Measurements from ENCODE around the gene HEXB. TPM values are rescaled to one million over a fixed set of nuclear protein-coding genes. Genes with fewer than 3 reads are reported as not detected.

The HEXB gene
- total RNA-seq, 6 experiments from 2014 or later: 128 to 170 (median 151) TPM

DNA sequence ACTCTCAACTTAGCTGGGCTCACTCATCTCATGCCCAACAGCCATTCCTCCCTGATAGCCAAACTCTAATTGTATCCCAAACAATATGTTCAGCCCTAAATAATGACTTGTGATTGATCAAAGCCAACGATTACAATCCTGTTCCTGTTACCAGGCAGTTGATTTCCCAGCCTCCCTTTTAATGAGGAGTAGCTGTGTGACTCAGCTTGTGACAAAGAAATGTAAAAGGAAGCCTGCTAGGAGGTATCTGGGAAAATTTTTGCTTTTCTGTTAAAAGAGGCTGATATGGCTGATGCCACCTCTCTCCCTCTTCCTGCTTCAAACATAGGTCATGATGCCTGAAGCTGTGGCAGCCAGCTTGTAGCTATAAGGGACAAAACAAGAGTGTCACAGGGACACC lies 24.9 kb upstream of the HEXB start:
- TF ChIP-seq, protein P1, sequence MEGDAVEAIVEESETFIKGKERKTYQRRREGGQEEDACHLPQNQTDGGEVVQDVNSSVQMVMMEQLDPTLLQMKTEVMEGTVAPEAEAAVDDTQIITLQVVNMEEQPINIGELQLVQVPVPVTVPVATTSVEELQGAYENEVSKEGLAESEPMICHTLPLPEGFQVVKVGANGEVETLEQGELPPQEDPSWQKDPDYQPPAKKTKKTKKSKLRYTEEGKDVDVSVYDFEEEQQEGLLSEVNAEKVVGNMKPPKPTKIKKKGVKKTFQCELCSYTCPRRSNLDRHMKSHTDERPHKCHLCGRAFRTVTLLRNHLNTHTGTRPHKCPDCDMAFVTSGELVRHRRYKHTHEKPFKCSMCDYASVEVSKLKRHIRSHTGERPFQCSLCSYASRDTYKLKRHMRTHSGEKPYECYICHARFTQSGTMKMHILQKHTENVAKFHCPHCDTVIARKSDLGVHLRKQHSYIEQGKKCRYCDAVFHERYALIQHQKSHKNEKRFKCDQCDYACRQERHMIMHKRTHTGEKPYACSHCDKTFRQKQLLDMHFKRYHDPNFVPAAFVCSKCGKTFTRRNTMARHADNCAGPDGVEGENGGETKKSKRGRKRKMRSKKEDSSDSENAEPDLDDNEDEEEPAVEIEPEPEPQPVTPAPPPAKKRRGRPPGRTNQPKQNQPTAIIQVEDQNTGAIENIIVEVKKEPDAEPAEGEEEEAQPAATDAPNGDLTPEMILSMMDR (IDR thresholded peaks at IDR 0.05): no peak
- peaks cover 16% of the 10 kb centered on the region for H3K4me1 Mint-ChIP-seq (ENCODE audit: low read depth)
- peak; percentile 24 for DNase-seq
- no peak overlapping the region for H3K27ac Mint-ChIP-seq
- no peak overlapping the region for H3K4me3 Mint-ChIP-seq
- no peaks in the 10 kb centered on the region for H3K36me3 Mint-ChIP-seq (ENCODE audit: low read depth)
- peaks cover 11% of the 10 kb centered on the region for H3K27me3 Mint-ChIP-seq (ENCODE audit: insufficient read depth)
- no peaks in the 10 kb centered on the region for H3K9me3 Mint-ChIP-seq

DNA sequence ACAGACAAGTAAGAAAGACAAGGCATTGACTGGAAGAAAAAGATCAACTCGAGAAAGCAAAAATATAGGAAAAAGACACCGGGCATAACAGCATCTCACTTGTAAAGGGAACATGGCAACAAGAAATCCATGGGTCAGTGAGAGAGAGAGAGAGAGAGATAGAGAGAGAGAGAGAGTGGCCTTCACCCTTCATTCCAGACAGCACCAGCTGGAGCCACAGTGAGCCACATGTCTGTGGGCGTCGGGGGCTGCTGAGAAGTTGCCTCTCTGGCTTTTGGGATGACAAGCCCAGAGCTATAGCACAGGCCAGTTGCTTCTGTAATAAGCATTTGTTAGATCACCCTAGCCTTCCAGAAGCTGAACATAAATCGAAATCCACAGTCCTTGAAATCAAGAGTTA lies 24.2 kb upstream of the HEXB start:
- H3K4me3 Mint-ChIP-seq: no peak overlapping the region
- DNase-seq: no peak
- H3K27me3 Mint-ChIP-seq (ENCODE audit: insufficient read depth): peaks cover 11% of the 10 kb centered on the region
- no peak overlapping the region for H3K27ac Mint-ChIP-seq
- no peaks in the 10 kb centered on the region for H3K36me3 Mint-ChIP-seq (ENCODE audit: low read depth)
- peaks cover 16% of the 10 kb centered on the region for H3K4me1 Mint-ChIP-seq (ENCODE audit: low read depth)
- H3K9me3 Mint-ChIP-seq: no peaks in the 10 kb centered on the region
- TF ChIP-seq, protein P1 (IDR thresholded peaks at IDR 0.05): no peak

DNA sequence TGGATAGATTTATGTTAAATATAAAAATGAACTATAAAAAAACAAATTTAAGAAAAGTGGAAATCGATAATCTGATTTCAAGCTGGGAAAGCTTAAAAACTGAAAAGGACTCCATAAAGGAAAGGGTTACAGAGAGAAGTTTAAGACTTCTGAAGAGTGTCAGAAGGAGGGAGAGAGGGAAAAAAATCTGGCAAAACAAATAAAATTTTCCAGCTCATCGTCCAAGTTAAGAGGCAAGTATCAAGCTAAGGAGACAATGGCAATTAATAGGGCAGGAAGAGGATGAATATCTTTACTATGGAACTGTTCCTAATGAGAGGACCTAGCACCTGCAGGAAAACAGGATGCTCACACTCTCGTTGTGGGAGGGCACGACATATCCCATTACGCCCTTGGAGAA lies 20.5 kb upstream of the HEXB start:
- TF ChIP-seq, protein P1 (IDR thresholded peaks at IDR 0.05): no peak
- no peaks in the 10 kb centered on the region for H3K36me3 Mint-ChIP-seq (ENCODE audit: low read depth)
- no peak overlapping the region for H3K27ac Mint-ChIP-seq
- no peaks in the 10 kb centered on the region for H3K9me3 Mint-ChIP-seq
- H3K27me3 Mint-ChIP-seq (ENCODE audit: insufficient read depth): peaks cover 5% of the 10 kb centered on the region
- H3K4me1 Mint-ChIP-seq (ENCODE audit: low read depth): peaks cover 21% of the 10 kb centered on the region
- DNase-seq: no peak
- no peak overlapping the region for H3K4me3 Mint-ChIP-seq

DNA sequence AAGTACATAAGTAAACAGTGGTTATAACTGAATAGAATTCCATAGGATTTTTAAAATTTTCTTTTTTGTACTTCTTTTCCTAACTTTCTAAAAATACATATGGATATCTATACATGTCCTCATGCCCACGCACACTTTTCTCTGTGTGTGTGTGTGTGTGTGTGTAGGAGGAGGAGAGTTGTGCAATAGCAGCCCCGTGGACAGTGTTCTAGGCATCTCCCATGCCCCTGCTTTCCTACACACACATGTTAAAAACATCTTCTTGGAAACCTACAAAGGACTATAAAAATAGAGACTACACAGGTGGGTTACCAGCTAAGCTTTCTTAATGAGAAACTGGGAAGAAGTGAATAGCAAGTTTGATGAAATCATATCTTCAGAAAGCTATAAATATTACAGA lies 19.8 kb upstream of the HEXB start:
- Mint-ChIP-seq H3K36me3 (ENCODE audit: low read depth) (no peaks in the 10 kb centered on the region), H3K27ac (no peak overlapping the region), H3K9me3 (no peaks in the 10 kb centered on the region), H3K4me1 (ENCODE audit: low read depth) (peaks cover 14% of the 10 kb centered on the region), H3K27me3 (ENCODE audit: insufficient read depth) (peaks cover 9% of the 10 kb centered on the region), H3K4me3 (no peak overlapping the region)
- TF ChIP-seq, protein P1 (IDR thresholded peaks at IDR 0.05): no peak
- no peak for DNase-seq

DNA sequence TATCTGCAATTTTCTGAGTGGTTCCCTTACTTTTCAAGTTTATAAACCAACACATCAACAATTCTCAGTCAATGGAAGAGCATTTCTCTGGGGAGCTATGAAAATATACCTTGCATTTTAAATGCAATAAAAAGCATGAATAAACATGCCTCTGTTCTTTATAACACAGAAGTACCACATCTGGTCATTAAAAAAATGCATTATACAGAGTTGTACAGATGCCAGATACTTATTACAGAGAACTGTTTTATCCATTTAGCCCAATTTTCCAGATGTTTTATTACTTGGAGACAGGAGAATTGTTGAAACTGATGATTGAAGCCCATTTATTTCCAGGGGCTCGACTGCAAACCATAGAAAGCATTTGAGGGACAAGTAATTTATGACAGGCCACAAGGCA lies 19.2 kb upstream of the HEXB start:
- Mint-ChIP-seq H3K4me3 (no peak overlapping the region), H3K4me1 (ENCODE audit: low read depth) (peaks cover 9% of the 10 kb centered on the region), H3K36me3 (ENCODE audit: low read depth) (no peaks in the 10 kb centered on the region), H3K27me3 (ENCODE audit: insufficient read depth) (peaks cover 10% of the 10 kb centered on the region), H3K27ac (no peak overlapping the region), H3K9me3 (no peaks in the 10 kb centered on the region)
- no peak for DNase-seq
- TF ChIP-seq, protein P1 (IDR thresholded peaks at IDR 0.05): no peak

DNA sequence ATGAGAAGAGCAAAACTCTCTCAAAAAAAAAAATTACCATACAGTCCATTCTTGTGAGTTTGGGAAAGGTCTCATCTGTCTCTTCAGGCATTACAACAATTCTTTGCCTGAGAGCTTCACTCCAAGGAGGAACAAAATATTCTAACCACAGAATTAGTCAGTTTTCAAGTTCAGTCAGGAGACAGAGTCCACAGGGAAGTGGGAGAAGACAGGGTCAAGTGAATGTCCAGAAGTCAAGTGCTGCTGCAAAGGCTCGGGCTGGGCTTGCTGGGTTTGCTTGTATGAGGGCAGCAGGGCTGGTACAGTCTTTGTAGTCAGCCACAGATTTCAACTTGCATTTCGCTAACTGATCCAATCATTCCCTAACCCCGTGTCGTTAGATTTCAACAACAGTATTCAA lies 17.6 kb upstream of the HEXB start:
- TF ChIP-seq, protein P1 (IDR thresholded peaks at IDR 0.05): no peak
- DNase-seq: peak; percentile 28

More for the DNA sequence above, 17.6 kb upstream of the HEXB start:
- Mint-ChIP-seq H3K9me3 (no peaks in the 10 kb centered on the region), H3K27me3 (ENCODE audit: insufficient read depth) (peaks cover 11% of the 10 kb centered on the region), H3K4me1 (ENCODE audit: low read depth) (peaks cover 6% of the 10 kb centered on the region; the same call in 1 of the 2 replicates), H3K4me3 (no peak overlapping the region), H3K27ac (no peak overlapping the region), H3K36me3 (ENCODE audit: low read depth) (no peaks in the 10 kb centered on the region)
